GM21737 (cell line): ENCODE results near the gene MAG.
"Not testable (repeated sequence)": the region's sequence is repeated elsewhere in the genome, so short reads cannot be mapped to it uniquely, and the experiment has no call there.

ENCODE experiments used
- ATAC-seq: cut with Tn5 transposase; IDR thresholded peaks from one replicate; pipeline ENCODE4 v1.9.1; 2021; ENCODE audit warnings: mild to moderate bottlenecking, moderate library complexity; ENCODE audit not compliant: unreplicated experiment

The MAG gene

GRCh38 chr19:35279985-35280821 lies 11.8 kb upstream of the MAG start:
- no peak for ATAC-seq

- ATAC-seq = no peak
These were observed 10.7 kb upstream of the MAG start for GRCh38 chr19:35281303-35281702.

- ATAC-seq = no peak
These were observed 7.5 kb upstream of the MAG start for GRCh38 chr19:35284153-35285094.

GRCh38 chr19:35285095-35285449 lies 6.9 kb upstream of the MAG start:
- ATAC-seq = no peak

- not testable (repeated sequence) for ATAC-seq
These were observed 6.5 kb upstream of the MAG start for GRCh38 chr19:35285465-35285864.

GRCh38 chr19:35286101-35286500 lies 5.9 kb upstream of the MAG start:
- not testable (repeated sequence) for ATAC-seq

- ATAC-seq = no peak
These were observed 4.2 kb upstream of the MAG start for GRCh38 chr19:35287713-35288112.

GRCh38 chr19:35288331-35288730 lies 3.6 kb upstream of the MAG start:
- no peak for ATAC-seq

GRCh38 chr19:35288906-35289305 lies 3.1 kb upstream of the MAG start:
- ATAC-seq = no peak

- ATAC-seq = no peak
These were observed 1.4 kb upstream of the MAG start for GRCh38 chr19:35290381-35291127.

- no peak for ATAC-seq
These were observed 702 bp upstream of the MAG start for GRCh38 chr19:35291259-35291658.

- ATAC-seq = no peak
These were observed 731 bp downstream of the MAG start for GRCh38 chr19:35292421-35293362.

- ATAC-seq = no peak
These were observed 1.4 kb downstream of the MAG start for GRCh38 chr19:35293363-35293739.

- ATAC-seq = no peak
These were observed 1.8 kb downstream of the MAG start for GRCh38 chr19:35293808-35294207.

- ATAC-seq = no peak
These were observed 2.4 kb downstream of the MAG start for GRCh38 chr19:35294328-35294727.

- no peak for ATAC-seq
These were observed 3.2 kb downstream of the MAG start for GRCh38 chr19:35294859-35295791.

GRCh38 chr19:35295792-35296462 lies 4.0 kb downstream of the MAG start:
- peak; percentile 52 for ATAC-seq
